Stimulated activated CD4-positive, alpha-beta T cell treated with anti-CD3 and anti-CD28 coated beads, Interleukin-1b, Interleukin-23, amount 100 ng/mL, for 4 hours (primary cell): ENCODE measurements around the gene FBXO44.

Source experiments
- DNase-seq, 2 donors: peaks; one replicate each; pipeline ENCODE4 v3.0.0-alpha.2; 2020; ENCODE audit warnings: low read depth in 2 of 2

The FBXO44 gene

GRCh38 chr1:11690397-11691301, 36.0 kb downstream of the FBXO44 start:
- no peak for DNase-seq

DNA sequence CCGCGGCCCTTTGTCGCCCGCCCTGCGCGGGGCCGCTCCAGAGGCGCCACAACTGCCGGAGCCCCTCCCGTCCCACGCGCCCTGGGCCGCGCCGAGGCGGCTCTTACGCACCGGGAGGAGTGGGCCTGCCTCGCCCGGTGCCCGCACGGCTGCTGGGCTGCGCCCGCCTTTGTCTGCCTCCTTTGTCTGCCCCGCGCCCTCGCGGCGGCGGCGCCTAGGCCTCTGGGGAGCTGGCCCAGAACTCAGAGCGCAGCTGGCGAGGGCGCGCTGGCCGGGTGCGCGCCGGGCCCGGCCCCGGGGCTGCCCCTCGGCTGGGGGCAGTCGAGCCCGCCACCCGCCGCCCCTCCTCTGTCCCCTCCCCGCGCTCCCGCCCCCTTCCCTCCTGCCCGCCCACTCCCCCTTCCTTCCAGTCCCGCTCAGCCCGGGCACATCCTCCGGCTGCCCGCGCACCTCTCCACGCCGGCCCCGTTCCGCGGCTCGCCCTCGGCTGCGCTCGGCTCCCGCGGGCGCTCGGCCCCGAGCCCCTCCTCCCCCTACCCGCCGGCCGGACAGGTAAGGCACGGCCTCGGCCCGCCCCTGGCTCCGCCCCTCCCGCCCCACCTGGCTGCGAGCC, 36.7 kb downstream of the FBXO44 start, which contains the start of gene DRAXIN:
TSS of gene DRAXIN (plus strand) at position 409 of the 613 bp plus-strand sequence. CDS start 14,549 bp downstream, outside the sequence.
- no peak for DNase-seq

DNA sequence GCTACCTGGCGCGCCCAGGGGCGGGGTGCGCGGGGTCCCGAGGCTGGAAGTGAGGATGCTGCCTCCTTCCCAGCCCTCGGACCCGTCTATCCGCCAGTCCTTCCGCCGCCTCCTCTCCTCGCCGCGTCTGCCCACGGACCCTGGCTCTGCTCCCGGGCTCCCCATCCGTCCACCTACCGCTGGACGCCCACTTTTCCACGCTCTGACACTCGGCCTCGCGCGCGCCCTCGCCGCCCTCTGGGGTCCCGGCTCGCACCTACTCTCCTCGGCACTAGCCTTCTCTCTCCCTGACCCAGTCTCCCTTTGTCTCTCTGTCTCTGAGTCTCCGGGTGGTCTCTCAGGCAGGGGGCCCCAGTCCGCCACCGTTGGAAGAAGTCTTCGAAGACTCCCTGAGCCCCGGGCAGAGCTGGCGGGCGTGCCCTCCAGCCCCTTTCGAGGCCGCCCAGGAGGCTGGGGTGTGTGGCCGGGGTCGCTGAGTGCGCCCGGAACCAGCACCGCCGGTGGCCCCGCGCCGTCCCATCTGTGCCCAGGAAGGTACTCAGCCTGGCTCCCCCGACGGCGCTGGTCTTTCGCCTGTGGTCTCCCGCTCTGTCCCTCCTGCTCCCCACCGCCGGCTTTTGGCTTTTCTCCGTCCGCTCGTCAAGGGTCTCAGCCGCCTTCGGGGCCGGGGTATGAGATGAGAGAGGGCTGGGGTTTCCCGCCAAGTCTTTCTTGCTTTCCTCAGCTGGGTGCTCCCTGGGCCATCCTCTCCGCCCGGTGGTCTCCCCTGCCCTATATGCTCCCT, 37.4 kb downstream of the FBXO44 start:
- DNase-seq, result no peak

DNA sequence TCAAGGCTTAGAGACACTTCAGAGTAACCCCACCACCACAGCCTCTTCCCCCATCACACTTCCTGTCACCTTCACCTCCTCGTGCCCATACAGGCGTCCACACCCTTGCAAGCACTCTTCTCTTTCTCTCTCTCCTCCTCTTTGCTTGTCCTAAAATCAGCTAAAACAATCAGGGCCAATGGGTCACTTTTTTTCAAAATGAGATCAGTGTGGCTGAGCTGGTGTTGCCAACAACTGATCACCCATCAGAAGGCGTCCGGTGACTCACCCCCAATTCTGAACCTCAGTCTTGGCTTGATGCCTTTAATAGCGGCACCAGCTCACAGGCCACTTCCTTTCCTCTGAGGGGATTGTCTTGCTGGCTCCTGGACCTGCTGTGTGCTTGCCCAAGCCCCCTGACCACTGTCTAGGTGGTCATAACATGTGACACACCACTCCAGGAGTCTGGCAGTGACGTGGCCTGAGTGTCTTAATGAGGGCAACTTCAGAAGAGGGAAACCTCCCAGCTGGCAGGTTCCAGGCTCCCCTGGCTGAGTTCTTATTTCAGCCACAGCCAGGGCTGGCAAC, 38.4 kb downstream of the FBXO44 start:
- peak in 1 of 2 donors; percentile 18 for DNase-seq

DNA sequence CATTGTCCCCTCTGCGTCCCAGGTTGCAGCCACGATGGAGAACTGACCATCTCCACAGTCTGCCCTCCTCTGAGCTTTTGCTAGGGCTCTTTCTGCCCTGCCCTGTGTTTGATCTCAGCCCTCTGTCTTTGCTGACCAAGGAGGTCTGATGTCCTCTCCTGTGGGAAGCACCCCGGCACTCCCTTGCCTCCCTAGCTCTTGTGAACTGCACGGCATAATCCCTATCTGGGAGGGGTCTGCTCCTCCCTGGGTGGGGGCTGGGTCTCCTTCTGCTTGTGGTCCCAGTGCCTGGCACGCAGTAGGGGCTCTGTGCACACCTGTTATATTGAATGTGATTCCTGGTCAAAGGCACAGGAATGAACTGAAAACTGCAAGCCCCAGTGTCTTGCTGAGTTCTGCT, 39.2 kb downstream of the FBXO44 start:
- no peak for DNase-seq

DNA sequence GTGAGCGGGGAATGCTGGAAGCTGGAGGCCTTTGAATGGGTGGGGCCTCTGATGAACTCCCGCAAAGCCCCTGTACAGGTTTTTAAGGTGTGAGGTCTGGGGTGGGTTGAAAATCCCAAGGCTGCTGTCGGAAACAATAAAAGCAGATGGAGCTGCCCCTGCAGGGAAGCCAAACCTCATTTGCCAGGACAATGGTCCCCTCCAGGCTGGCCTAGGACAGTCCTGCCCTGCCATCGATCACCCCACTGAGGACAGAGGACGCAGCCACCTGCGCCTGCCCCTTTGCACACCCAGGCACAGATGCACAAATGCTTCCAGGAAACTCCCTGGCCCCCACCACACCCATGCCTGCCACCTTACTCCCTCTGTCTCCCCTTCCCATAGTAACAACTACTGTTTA, 41.2 kb downstream of the FBXO44 start:
- no peak for DNase-seq

- DNase-seq, result no peak
Measured at GRCh38 chr1:11697188-11697892, 42.7 kb downstream of the FBXO44 start.

DNA sequence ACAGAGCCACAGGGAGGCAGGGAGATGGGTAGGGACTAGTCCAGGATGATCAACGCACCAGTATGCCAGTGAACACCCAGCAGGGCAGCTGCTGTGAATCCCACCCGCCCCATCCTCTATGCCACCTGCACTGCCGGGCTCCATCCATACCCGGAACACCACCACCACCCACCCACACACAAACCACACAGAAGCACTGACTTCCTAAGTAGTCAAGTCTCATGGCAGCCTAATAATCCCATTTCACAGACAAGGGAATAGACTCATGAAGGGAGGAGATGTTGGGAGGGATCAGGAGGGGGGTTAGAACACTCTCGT, 43.2 kb downstream of the FBXO44 start:
- DNase-seq, result no peak

DNA sequence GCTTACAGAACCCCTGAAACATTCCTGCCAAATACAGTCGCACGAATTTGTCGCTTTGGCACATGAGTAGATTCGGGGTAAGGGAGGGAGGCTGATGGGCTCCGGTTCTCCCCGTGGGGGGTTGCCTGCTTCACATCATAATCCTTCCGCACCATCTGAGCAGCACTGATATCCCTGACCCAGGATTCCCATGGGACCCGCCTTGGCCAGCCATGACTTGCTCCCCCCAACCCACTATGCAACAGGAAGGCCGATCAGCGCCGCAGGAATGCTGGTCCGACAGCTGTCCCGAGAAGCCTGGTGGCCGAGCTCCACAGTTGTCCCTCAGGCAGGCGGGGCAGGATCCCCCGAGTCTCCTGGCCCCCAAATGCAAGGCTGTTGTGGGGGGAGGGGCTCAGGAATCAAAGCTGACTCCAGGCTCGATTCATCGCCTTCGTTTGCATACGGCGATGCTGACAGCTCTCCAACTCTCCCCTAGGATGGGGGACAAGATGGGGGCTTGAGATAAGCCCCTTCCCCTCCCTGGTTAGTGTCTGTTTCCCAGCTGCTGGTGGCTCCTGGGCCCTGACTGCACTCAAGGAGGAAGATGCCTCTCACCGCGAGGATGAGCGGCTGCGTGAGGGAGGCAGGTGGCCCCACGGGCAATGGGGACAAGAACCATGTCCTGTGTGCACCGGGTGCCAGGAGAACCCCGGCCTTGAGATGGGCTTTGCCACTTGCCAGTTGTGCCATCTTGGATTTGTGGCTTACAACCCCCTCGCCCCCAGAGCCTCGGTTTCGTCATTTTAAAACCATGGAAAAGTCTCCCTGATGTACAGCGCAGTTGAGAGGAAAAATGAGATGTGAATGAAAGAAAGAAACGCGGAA, 46.2 kb downstream of the FBXO44 start:
- no peak for DNase-seq

DNA sequence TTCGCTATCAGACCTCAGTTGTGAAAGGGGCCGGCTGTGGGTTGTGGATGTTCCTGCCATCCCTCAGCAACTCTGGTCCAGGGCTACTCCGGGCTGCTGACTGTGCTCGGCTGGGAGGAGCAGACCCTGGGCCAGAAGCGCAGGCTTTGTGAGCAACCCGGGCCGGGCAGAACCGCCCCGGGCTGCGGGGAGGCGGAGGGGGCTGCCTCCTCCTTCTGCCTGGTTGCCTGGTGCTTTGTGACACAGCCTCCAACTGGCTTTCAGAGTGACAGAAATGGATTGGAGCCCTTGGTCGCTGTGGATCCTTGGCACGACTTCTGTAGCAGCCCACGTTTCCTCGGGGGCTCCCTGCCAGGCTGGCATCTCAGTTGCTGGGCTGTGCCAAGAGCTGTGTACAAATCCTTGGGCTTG, 46.9 kb downstream of the FBXO44 start:
- no peak for DNase-seq

DNA sequence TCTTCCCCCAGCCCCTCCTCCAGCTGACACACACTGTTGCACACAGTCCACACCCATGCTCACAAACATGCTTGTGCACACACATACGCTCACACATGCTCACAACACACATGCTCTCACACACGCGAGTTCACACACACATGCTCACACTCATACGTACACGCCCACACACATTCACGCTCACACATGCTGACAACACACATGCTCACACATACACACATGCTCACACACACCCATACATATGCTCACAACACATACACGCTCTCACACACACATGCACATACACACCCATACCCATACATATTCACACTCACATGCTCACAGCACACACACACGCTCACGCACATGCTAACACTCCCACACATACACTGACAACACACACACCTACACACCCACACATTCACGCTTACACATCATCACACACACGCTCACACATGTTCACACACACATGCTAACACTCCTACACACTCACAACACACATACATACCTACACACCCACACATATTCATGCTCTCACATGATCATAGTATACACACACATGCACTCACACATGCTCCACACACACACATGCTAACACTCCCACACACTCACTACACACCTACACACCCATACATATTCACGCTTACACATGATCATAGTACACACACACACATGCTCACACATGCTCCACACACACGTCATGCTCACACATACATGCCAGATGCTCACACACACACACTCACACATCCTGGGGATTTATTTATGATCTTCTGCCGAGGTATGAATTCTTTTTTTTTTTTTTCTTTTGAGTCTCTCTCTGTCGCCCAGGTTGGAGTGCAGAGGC, 47.5 kb downstream of the FBXO44 start:
- no peak for DNase-seq

- DNase-seq, result no peak
Measured at GRCh38 chr1:11703357-11704193, 48.9 kb downstream of the FBXO44 start.

GRCh38 chr1:11704194-11704529, 49.5 kb downstream of the FBXO44 start:
- no peak for DNase-seq

- no peak for DNase-seq
Measured at GRCh38 chr1:11704691-11705475, 50.2 kb downstream of the FBXO44 start.

DNA sequence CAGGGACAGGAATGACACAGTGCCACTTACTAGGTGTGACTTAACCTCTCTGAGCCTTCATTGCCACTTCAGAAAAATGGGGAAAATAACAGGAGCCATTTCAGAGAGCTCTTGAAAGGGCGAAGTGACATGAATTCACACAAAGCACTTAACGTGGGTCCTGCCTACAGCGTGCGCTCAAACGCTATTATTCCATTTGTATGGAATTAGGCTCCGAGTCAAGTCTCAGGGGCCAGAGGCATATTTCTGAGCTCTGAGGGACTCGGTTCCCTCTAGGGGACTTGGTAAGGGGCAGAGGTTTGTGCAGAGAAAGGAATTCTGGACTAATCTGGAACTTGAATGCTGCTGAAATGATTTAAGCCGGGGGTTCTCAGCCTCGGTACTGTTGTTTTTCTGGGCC, 50.9 kb downstream of the FBXO44 start:
- no peak for DNase-seq

GRCh38 chr1:11706292-11706691, 51.6 kb downstream of the FBXO44 start:
- no peak for DNase-seq

GRCh38 chr1:11707621-11708276, 53.1 kb downstream of the FBXO44 start:
- no peak for DNase-seq
